Esophagus squamous epithelium (tissue), 5 donors: ENCODE results near the gene ITGB4. TPM values are rescaled to one million over a fixed set of nuclear protein-coding genes. Genes with fewer than 3 reads are reported as not detected.

Experiments
- DNase-seq: peaks from one replicate; lab custom pipeline; 2025; lab: John Stamatoyannopoulos, UW
- H3K27ac ChIP-seq, 4 donors: fragments of 200-600 bp; sonication (generic); one replicate each; pipeline ENCODE4 v1.5.1; 2016 to 2019; ENCODE audit warnings: mild to moderate bottlenecking in 1 of 4
- H3K27me3 ChIP-seq, 4 donors: fragments of 200-600 bp; sonication (generic); 1 replicate in 3 of 4; 2 replicates in 1 of 4; pipeline versions ENCODE4 v1.5.1 to v1.6.0; 2017 to 2021; ENCODE audit warnings: antibody characterized with exemption in 1 of 4
- H3K36me3 ChIP-seq, 3 donors: fragments of 200-600 bp; sonication (generic); one replicate each; pipeline ENCODE4 v1.5.1; 2016 to 2019
- H3K4me1 ChIP-seq, 3 donors: fragments of 200-600 bp; sonication (generic); one replicate each; pipeline ENCODE4 v1.5.1; 2017 to 2019
- H3K4me3 ChIP-seq, 4 donors: fragments of 200-600 bp; sonication (generic); 1 replicate in 3 of 4; 2 replicates in 1 of 4; pipeline ENCODE4 v1.5.1; 2016 to 2019; ENCODE audit warnings: mild to moderate bottlenecking in 2 of 4, moderate library complexity in 1 of 4
- H3K9me3 ChIP-seq, 3 donors: fragments of 200-600 bp; sonication (generic); one replicate each; pipeline ENCODE4 v1.5.1; 2016 to 2019
- POLR2A ChIP-seq, 4 donors: fragments of 450-650 bp; IDR thresholded peaks; one replicate each; pipeline ENCODE4 v1.6.1; 2017; ENCODE audit warnings: antibody characterized with exemption in 4 of 4, mild to moderate bottlenecking in 4 of 4, moderate library complexity in 3 of 4
- WGBS, 2 donors: methylation state at CpG; one replicate each; pipeline ENCODE4 v1.1.5; 2018; 5-methylcytosine and 5-hydroxymethylcytosine counted together
- intact Hi-C: fragments of 100-400 bp; cut with DNase I; formaldehyde crosslinking; loops from one replicate; pipeline ENCODE4 v1.15.0; 2022
- total RNA-seq, 4 donors: library from RNA; depleted of rRNA; stranded (reverse); fragments of >200 nt; gene quantifications; one replicate each; pipeline ENCODE4 v1.1.0, GENCODE V29; 2016
- TF ChIP-seq, protein P1 (sequence below), 6 experiments: fragments of 450-650 bp in 4 of 6; fragments of 200-600 bp in 2 of 6; sonication (generic) in 2 of 6; IDR thresholded peaks; one replicate each; pipeline ENCODE4 v1.5.1; 2016 to 2019; ENCODE audit warnings: antibody characterized with exemption in 6 of 6, mild to moderate bottlenecking in 4 of 6, moderate library complexity in 4 of 6
- donor health status: DM: yes; HTN: yes; CAD: no.

ITGB4 gene
- total RNA-seq, 4 donors from 2014 or later: 60.6 to 115 (median 82.3) TPM

DNA sequence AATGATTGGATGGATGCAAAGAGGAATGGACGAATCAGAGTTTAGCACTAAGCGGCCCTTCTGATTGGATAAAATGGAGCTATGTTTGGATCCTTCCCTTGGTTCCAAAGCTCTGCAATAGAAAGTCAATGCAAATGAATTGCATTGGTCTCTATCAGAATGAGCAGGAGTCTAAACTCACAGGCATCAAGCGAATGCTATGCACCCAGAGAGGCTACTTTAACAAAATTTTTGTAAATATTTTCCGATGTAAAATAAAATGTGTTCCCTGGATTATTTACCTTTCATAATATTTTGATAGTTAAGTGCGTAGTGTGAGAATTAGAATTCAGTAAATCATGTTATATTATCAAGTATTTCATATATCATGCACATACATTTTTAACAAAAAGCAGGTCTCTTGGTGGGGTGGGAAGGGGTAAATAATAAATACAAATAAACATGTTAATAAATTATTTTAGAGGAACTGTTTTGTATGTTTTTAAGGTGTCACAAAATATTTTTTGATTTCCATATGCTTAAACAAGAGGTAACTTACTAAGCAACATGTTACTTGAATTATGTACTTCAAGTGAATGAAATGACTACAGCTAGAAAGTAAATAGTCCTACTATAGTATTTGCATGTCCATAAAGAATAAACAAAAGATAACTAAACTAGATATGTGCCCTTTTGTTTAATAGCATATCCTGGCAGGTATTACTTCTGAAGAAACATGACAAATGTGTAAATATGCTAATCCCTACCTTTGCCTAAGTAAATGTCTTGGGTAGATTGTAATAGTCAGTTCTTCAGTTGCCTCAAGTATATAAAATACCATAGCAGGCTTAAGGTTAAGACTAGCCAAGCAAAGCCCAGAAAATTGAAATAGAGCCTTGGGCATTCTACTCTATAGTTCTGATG, 59.0 kb downstream of the ITGB4 start:
- intact Hi-C loops: no loop called here
- Histone ChIP-seq H3K27ac (peak overlapping the region; percentile 50 to 99 (median 96)), H3K9me3 (no peaks in the 10 kb centered on the region), H3K4me3 (peak overlapping the region in 1 of 4 donors; percentile 64), H3K36me3 (peaks cover 0 to 37% (median 14%) of the 10 kb centered on the region in 3 donors), H3K27me3 (no peaks in the 10 kb centered on the region), H3K4me1 (peaks cover 36 to 75% (median 37%) of the 10 kb centered on the region in 3 donors)
- TF ChIP-seq, protein P1, sequence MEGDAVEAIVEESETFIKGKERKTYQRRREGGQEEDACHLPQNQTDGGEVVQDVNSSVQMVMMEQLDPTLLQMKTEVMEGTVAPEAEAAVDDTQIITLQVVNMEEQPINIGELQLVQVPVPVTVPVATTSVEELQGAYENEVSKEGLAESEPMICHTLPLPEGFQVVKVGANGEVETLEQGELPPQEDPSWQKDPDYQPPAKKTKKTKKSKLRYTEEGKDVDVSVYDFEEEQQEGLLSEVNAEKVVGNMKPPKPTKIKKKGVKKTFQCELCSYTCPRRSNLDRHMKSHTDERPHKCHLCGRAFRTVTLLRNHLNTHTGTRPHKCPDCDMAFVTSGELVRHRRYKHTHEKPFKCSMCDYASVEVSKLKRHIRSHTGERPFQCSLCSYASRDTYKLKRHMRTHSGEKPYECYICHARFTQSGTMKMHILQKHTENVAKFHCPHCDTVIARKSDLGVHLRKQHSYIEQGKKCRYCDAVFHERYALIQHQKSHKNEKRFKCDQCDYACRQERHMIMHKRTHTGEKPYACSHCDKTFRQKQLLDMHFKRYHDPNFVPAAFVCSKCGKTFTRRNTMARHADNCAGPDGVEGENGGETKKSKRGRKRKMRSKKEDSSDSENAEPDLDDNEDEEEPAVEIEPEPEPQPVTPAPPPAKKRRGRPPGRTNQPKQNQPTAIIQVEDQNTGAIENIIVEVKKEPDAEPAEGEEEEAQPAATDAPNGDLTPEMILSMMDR (IDR thresholded peaks at IDR 0.05): no peak
- no peak for TF ChIP-seq POLR2A (IDR thresholded peaks at IDR 0.05)
- DNase-seq: no peak
- 21% methylated on average over 5 of the region's 5 CpGs for WGBS, 2 donors

DNA sequence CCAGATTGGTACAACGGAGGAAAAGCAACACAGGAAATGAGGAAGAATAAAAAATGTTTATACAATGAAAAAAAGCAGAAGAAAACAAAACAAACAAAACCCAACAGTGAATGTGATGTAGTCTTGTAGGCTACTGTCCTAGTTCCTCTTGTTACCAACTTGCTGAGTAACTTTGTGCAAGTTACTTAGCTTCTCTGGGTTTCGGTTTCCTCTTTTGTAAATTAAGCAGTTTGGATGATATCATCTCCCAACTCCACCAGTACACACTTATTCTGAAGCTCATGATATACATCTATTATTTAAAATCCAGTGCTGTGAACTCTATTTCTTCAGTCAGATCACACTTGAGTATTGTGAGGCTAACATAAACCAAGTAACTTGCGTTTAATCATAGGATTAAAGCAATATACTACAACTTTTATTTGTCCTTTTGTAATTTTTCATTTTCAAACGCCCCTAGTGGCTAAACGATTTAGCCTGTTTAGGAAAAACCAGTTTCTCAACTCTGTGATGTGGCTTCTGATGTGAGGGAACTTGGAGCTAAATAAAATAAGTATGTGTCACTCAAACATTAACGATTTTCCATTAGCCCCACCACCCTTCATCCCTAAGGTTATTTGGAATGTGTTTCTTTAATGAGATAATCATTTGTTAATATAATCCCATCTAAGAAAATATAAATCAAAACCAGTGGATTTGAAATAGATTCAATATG, 62.0 kb downstream of the ITGB4 start:
- WGBS, 2 donors: 0 to 6% methylated on average over 6 of the region's 6 CpGs
- peak overlapping the region in 3 of 4 donors; percentile 13 to 39 (median 27) for H3K4me3 ChIP-seq

DNA sequence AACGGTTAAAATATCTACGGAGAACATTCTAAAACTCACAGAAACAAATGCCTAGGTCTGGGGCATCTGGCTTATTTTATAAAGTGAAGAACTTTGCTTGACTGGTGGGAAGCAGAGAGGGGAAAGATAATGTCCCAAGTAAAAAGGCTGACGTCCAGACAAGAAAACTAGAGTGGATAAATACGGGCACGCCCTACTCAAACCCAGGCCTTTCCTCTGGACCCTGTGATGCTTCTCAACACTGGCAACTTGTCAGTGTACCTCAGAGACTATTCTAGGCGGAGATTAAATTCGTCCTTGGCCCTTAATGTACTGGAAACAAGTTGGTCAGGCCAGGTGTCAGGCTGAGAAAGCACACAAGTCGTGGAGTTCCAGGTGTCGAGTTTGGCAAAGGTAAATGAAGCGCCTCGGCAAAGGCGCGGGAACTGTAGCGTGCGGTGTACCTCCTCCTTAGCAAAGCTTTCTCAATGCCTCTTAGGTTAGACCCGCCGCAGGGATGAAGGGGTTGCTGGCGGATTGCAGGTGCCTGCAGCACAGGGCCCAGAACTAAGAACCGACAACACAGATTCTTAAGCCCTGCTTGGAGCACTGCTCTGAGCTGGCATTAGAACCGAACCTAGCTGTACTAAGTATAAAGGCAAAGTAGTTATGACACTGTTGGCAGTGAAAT, 62.7 kb downstream of the ITGB4 start:
- intact Hi-C loops: no loop called here
- Histone ChIP-seq H3K27me3 (no peaks in the 10 kb centered on the region), H3K9me3 (no peaks in the 10 kb centered on the region), H3K27ac (peak overlapping the region; percentile 97 to 100 (median 98)), H3K36me3 (peaks cover 0 to 1% (median 1%) of the 10 kb centered on the region in 3 donors), H3K4me1 (peaks cover 29 to 81% (median 44%) of the 10 kb centered on the region in 3 donors), H3K4me3 (peak overlapping the region; percentile 58 to 94 (median 68))
- no peak for TF ChIP-seq POLR2A (IDR thresholded peaks at IDR 0.05)
- TF ChIP-seq, protein P1 (IDR thresholded peaks at IDR 0.05): no peak
- DNase-seq: no peak
- WGBS, 2 donors: 23 to 35% methylated on average over 8 to 20 of the region's 20 CpGs

More for the DNA sequence above, 62.0 kb downstream of the ITGB4 start:
- H3K27ac ChIP-seq: peak overlapping the region; percentile 97 to 100 (median 98)
- H3K9me3 ChIP-seq: no peaks in the 10 kb centered on the region
- TF ChIP-seq, protein P1 (IDR thresholded peaks at IDR 0.05): peak; percentile 72 to 92 (median 80)
- TF ChIP-seq POLR2A (IDR thresholded peaks at IDR 0.05): peak in 1 of 4 donors; percentile 35
- H3K36me3 ChIP-seq: peaks cover 0 to 8% (median 8%) of the 10 kb centered on the region in 3 donors
- H3K27me3 ChIP-seq: no peaks in the 10 kb centered on the region
- peaks cover 29 to 75% (median 44%) of the 10 kb centered on the region in 3 donors for H3K4me1 ChIP-seq
- DNase-seq: no peak
- intact Hi-C loops: no loop called here

DNA sequence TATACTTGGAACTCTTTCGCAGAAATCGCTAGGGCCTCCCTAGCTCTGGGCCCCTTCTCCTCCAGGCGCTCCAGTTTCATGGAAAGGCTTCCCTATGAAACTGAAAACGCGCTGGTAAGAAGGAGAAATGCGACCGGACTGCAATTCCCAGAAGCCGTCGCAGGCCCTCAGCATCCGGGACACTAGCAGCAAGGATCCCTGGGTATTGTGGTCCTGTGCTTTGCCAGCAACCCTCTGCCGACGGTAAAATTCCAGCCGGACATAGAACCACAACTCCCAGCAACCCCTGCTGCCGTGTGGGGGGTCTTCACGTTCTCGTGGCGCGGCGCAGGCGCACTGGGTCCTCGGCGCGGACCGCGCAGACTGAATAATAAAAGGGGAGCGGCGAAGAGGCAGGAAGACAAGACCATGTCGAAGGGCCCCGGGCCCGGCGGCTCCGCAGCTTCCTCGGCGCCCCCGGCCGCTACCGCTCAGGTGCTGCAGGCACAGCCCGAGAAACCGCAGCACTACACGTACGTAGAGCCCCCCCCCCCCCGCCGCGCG, 63.3 kb downstream of the ITGB4 start, which contains the start of gene UNK:
Gene UNK (plus strand): TSS at position 334 of the 543 bp plus-strand sequence. CDS start 75 bp downstream, at position 409.
- WGBS, 2 donors: 0% methylated on average over 18 to 28 of the region's 45 CpGs
- H3K4me1 ChIP-seq: peaks cover 29 to 87% (median 44%) of the 10 kb centered on the region in 3 donors

More for the DNA sequence above, 63.3 kb downstream of the ITGB4 start, which contains the start of gene UNK:
- intact Hi-C loops: no loop called here
- H3K27ac ChIP-seq: peak within 1 kb of the TSS; percentile 97 to 100 (median 98)
- H3K27me3 ChIP-seq: no peaks in the 10 kb centered on the region
- peak in 2 of 4 donors; percentile 7 to 84 for TF ChIP-seq POLR2A (IDR thresholded peaks at IDR 0.05)
- TF ChIP-seq, protein P1 (IDR thresholded peaks at IDR 0.05): peak in 4 of 6 experiments; percentile 9 to 54 (median 14)
- H3K9me3 ChIP-seq: no peaks in the 10 kb centered on the region
- peak; percentile 90 for DNase-seq
- H3K36me3 ChIP-seq: no peaks in the 10 kb centered on the region
- peak within 1 kb of the TSS; percentile 58 to 94 (median 68) for H3K4me3 ChIP-seq
